Measurements from ENCODE around the gene TRPV4. TPM values are rescaled to one million over a fixed set of nuclear protein-coding genes. Genes with fewer than 3 reads are reported as not detected.

The TRPV4 gene
- total and polyA plus RNA-seq, 2 experiments from 2014 or later, result 0.66 to 1.1 TPM

DNA sequence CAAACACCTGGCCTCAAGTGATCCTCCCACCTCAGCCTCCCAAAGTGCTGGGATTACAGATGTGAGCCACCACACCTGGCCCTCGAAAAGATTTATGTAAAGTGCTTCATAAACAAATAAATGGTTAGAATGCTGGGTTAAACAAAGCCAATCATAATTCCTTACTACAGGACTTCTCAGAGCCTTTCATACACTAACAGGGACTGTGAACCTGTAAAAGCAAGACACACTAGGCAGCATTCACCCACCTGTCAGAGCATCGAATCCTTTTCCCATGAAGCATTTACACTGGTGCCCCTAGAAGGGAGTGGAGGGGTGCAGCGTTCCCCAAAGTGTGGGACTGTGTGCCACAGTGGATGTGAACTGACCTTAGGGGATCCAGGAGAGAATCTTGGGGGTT lies 29.5 kb downstream of the TRPV4 start:
- Histone ChIP-seq H3K9me2 (ENCODE audit: insufficient read depth) (no peaks in the 10 kb centered on the region), H3K79me2 (replicated peaks; ENCODE audit: insufficient read depth) (no peaks in the 10 kb centered on the region), H3K4me1 (ENCODE audit: insufficient read depth) (no peaks in the 10 kb centered on the region), H3F3A (replicated peaks; ENCODE audit: low read depth) (no peaks in the 10 kb centered on the region), H3K36me3 (ENCODE audit: insufficient read depth) (no peaks in the 10 kb centered on the region), H3K4me2 (no peak overlapping the region), H3K27me3 (ENCODE audit: insufficient read depth) (no peaks in the 10 kb centered on the region), H4K20me1 (replicated peaks; ENCODE audit: insufficient read depth) (no peaks in the 10 kb centered on the region), H3K4me3 (no peak overlapping the region), H2AFZ (no peak overlapping the region), H3K27ac (ENCODE audit: low read depth) (no peak overlapping the region)
- H3K4me1 Mint-ChIP-seq, result no peaks in the 10 kb centered on the region
- H3K4me3 Mint-ChIP-seq, result no peak overlapping the region
- no peak for ATAC-seq
- H3K9me3 Mint-ChIP-seq, result no peaks in the 10 kb centered on the region
- no peak for DNase-seq (ENCODE audit: low spot score)
- H3K27me3 Mint-ChIP-seq (ENCODE audit: insufficient read depth, low read depth, poor library complexity), result no peaks in the 10 kb centered on the region
- no peaks in the 10 kb centered on the region for H3K36me3 Mint-ChIP-seq (ENCODE audit: low read depth)
- no peak overlapping the region for H3K27ac Mint-ChIP-seq
- no peak for TF ChIP-seq JUNB (IDR thresholded peaks at IDR 0.05; ENCODE audit: unreplicated experiment)
- TF ChIP-seq, protein P1, sequence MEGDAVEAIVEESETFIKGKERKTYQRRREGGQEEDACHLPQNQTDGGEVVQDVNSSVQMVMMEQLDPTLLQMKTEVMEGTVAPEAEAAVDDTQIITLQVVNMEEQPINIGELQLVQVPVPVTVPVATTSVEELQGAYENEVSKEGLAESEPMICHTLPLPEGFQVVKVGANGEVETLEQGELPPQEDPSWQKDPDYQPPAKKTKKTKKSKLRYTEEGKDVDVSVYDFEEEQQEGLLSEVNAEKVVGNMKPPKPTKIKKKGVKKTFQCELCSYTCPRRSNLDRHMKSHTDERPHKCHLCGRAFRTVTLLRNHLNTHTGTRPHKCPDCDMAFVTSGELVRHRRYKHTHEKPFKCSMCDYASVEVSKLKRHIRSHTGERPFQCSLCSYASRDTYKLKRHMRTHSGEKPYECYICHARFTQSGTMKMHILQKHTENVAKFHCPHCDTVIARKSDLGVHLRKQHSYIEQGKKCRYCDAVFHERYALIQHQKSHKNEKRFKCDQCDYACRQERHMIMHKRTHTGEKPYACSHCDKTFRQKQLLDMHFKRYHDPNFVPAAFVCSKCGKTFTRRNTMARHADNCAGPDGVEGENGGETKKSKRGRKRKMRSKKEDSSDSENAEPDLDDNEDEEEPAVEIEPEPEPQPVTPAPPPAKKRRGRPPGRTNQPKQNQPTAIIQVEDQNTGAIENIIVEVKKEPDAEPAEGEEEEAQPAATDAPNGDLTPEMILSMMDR (conservative IDR thresholded peaks at IDR 0.05; ENCODE audit: low read depth in 2 of 2), result no peak
- TF ChIP-seq, protein P2, sequence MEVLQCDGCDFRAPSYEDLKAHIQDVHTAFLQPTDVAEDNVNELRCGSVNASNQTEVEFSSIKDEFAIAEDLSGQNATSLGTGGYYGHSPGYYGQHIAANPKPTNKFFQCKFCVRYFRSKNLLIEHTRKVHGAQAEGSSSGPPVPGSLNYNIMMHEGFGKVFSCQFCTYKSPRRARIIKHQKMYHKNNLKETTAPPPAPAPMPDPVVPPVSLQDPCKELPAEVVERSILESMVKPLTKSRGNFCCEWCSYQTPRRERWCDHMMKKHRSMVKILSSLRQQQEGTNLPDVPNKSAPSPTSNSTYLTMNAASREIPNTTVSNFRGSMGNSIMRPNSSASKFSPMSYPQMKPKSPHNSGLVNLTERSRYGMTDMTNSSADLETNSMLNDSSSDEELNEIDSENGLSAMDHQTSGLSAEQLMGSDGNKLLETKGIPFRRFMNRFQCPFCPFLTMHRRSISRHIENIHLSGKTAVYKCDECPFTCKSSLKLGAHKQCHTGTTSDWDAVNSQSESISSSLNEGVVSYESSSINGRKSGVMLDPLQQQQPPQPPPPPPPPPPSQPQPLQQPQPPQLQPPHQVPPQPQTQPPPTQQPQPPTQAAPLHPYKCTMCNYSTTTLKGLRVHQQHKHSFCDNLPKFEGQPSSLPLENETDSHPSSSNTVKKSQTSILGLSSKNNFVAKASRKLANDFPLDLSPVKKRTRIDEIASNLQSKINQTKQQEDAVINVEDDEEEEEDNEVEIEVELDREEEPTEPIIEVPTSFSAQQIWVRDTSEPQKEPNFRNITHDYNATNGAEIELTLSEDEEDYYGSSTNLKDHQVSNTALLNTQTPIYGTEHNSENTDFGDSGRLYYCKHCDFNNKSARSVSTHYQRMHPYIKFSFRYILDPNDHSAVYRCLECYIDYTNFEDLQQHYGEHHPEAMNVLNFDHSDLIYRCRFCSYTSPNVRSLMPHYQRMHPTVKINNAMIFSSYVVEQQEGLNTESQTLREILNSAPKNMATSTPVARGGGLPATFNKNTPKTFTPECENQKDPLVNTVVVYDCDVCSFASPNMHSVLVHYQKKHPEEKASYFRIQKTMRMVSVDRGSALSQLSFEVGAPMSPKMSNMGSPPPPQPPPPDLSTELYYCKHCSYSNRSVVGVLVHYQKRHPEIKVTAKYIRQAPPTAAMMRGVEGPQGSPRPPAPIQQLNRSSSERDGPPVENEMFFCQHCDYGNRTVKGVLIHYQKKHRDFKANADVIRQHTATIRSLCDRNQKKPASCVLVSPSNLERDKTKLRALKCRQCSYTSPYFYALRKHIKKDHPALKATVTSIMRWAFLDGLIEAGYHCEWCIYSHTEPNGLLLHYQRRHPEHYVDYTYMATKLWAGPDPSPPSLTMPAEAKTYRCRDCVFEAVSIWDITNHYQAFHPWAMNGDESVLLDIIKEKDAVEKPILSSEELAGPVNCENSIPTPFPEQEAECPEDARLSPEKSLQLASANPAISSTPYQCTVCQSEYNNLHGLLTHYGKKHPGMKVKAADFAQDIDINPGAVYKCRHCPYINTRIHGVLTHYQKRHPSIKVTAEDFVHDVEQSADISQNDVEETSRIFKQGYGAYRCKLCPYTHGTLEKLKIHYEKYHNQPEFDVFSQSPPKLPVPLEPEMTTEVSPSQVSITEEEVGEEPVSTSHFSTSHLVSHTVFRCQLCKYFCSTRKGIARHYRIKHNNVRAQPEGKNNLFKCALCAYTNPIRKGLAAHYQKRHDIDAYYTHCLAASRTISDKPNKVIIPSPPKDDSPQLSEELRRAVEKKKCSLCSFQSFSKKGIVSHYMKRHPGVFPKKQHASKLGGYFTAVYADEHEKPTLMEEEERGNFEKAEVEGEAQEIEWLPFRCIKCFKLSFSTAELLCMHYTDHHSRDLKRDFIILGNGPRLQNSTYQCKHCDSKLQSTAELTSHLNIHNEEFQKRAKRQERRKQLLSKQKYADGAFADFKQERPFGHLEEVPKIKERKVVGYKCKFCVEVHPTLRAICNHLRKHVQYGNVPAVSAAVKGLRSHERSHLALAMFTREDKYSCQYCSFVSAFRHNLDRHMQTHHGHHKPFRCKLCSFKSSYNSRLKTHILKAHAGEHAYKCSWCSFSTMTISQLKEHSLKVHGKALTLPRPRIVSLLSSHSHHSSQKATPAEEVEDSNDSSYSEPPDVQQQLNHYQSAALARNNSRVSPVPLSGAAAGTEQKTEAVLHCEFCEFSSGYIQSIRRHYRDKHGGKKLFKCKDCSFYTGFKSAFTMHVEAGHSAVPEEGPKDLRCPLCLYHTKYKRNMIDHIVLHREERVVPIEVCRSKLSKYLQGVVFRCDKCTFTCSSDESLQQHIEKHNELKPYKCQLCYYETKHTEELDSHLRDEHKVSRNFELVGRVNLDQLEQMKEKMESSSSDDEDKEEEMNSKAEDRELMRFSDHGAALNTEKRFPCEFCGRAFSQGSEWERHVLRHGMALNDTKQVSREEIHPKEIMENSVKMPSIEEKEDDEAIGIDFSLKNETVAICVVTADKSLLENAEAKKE (CRISPR knock-in tag; IDR thresholded peaks at IDR 0.05), result no peak
- no peak for TF ChIP-seq STAT1 (IDR thresholded peaks at IDR 0.05; ENCODE audit: unreplicated experiment)

DNA sequence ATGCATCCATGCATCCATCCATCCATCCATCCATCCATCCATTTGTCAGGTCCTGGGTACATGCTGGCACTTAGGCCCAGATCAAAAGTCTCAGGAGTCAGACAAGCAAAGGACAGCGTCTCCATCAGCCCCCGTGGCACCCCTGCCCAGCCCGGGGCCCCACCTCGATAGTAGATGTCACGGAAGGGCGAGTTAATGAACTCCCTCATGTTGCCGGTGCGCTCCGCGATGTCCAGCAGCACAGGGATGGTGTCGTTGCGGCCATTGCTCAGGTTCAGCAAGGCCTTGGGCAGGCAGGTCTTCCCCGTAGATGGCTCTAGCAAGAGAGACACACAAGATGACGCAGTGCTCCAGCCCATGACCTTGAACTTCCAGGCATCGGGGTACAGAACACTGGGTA lies 30.4 kb downstream of the TRPV4 start:
- no peaks in the 10 kb centered on the region for H3K36me3 ChIP-seq (ENCODE audit: insufficient read depth)
- no peaks in the 10 kb centered on the region for H3K4me1 ChIP-seq (ENCODE audit: insufficient read depth)
- no peak overlapping the region for H3K27ac ChIP-seq (ENCODE audit: low read depth)
- Mint-ChIP-seq H3K4me1 (no peaks in the 10 kb centered on the region), H3K36me3 (ENCODE audit: low read depth) (no peaks in the 10 kb centered on the region), H3K27ac (no peak overlapping the region), H3K4me3 (no peak overlapping the region), H3K27me3 (ENCODE audit: insufficient read depth, low read depth, poor library complexity) (no peaks in the 10 kb centered on the region), H3K9me3 (no peaks in the 10 kb centered on the region)
- no peaks in the 10 kb centered on the region for H3F3A ChIP-seq (replicated peaks; ENCODE audit: low read depth)
- no peak overlapping the region for H3K4me2 ChIP-seq
- no peak overlapping the region for H3K4me3 ChIP-seq
- H2AFZ ChIP-seq, result no peak overlapping the region
- DNase-seq (ENCODE audit: low spot score) (no peak), ATAC-seq (no peak)
- no peaks in the 10 kb centered on the region for H4K20me1 ChIP-seq (replicated peaks; ENCODE audit: insufficient read depth)
- H3K27me3 ChIP-seq (ENCODE audit: insufficient read depth), result no peaks in the 10 kb centered on the region
- H3K9me2 ChIP-seq (ENCODE audit: insufficient read depth), result no peaks in the 10 kb centered on the region
- no peaks in the 10 kb centered on the region for H3K79me2 ChIP-seq (replicated peaks; ENCODE audit: insufficient read depth)
- TF ChIP-seq JUNB (IDR thresholded peaks at IDR 0.05; ENCODE audit: unreplicated experiment) (no peak), ZNF114 (CRISPR knock-in tag; IDR thresholded peaks at IDR 0.05) (no peak), EZH2phosphoT487 (IDR thresholded peaks at IDR 0.05; ENCODE audit: unreplicated experiment) (no peak), POLR2AphosphoS5 (IDR thresholded peaks at IDR 0.05; ENCODE audit: low read depth) (no peak)
- TF ChIP-seq, protein P1 (conservative IDR thresholded peaks at IDR 0.05; ENCODE audit: low read depth in 2 of 2), result no peak
- TF ChIP-seq, protein P3, sequence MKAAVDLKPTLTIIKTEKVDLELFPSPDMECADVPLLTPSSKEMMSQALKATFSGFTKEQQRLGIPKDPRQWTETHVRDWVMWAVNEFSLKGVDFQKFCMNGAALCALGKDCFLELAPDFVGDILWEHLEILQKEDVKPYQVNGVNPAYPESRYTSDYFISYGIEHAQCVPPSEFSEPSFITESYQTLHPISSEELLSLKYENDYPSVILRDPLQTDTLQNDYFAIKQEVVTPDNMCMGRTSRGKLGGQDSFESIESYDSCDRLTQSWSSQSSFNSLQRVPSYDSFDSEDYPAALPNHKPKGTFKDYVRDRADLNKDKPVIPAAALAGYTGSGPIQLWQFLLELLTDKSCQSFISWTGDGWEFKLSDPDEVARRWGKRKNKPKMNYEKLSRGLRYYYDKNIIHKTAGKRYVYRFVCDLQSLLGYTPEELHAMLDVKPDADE (IDR thresholded peaks at IDR 0.05), result no peak

All from GM23338 (cell line).